MCF 10A (cell line): ENCODE results near the gene PNPLA2. TPM values are rescaled to one million over a fixed set of nuclear protein-coding genes. Genes with fewer than 3 reads are reported as not detected.

ENCODE experiments used
- BruUV-seq: library from RNA; stranded (reverse); fragments of 400-500 nt; replicated peaks from 2 replicates; lab custom pipeline; 2021; lab: Mats Ljungman, UMichigan
- CTCF ChIA-PET: fragments of 300-600 bp; sonication (Branson Sonifier 250); formaldehyde crosslinking; extraction: SDS; loops from one replicate; lab custom pipeline; 2021; ENCODE audit warnings: antibody characterized with exemption, inconsistent platforms; lab: Yijun Ruan, JAX
- POLR2A ChIA-PET: fragments of 300-600, 350-650 bp; sonication (Branson Sonifier 250); formaldehyde crosslinking; extraction: SDS; loops from one replicate; lab custom pipeline; 2020; ENCODE audit warnings: antibody characterized with exemption, inconsistent platforms; lab: Yijun Ruan, JAX
- DNase-seq: peaks from one replicate; pipeline ENCODE4 v3.0.0-alpha.2; 2018; ENCODE audit not compliant: unreplicated experiment
- H3K27ac Mint-ChIP-seq: one replicate; pipeline ENCODE4 v1.8.0; 2022; ENCODE audit warnings: mild to moderate bottlenecking, low read depth, mixed read lengths; ENCODE audit not compliant: unreplicated experiment
- H3K27me3 Mint-ChIP-seq: one replicate; pipeline ENCODE4 v1.8.0; 2022; ENCODE audit warnings: mixed read lengths; ENCODE audit not compliant: insufficient read depth, unreplicated experiment
- H3K36me3 Mint-ChIP-seq: one replicate; pipeline ENCODE4 v1.8.0; 2022; ENCODE audit warnings: mild to moderate bottlenecking, moderate library complexity, mixed read lengths; ENCODE audit not compliant: insufficient read depth, unreplicated experiment
- H3K4me1 Mint-ChIP-seq: one replicate; pipeline ENCODE4 v1.8.0; 2022; ENCODE audit warnings: mixed read lengths; ENCODE audit not compliant: insufficient read depth, unreplicated experiment
- H3K4me3 Mint-ChIP-seq: one replicate; pipeline ENCODE4 v1.8.0; 2022; ENCODE audit warnings: mild to moderate bottlenecking, moderate library complexity, mixed read lengths; ENCODE audit not compliant: unreplicated experiment
- H3K9me3 Mint-ChIP-seq: one replicate; pipeline ENCODE4 v1.8.0; 2022; ENCODE audit warnings: mixed read lengths; ENCODE audit not compliant: unreplicated experiment
- intact Hi-C: fragments of 100-400 bp; cut with micrococcal nuclease; formaldehyde crosslinking; loops from 2 replicates; pipeline ENCODE4 v1.14.1; 2022
- total RNA-seq: library from RNA; stranded (reverse); gene quantifications from 2 replicates; pipeline ENCODE4 v1.2.3, GENCODE V29; 2022
- TF ChIP-seq, protein P1 (sequence below): fragments of 200-600 bp; IDR thresholded peaks from one replicate; pipeline ENCODE4 v1.8.0; 2022; ENCODE audit warnings: antibody characterized with exemption, mild to moderate bottlenecking; ENCODE audit not compliant: unreplicated experiment

PNPLA2 gene
- total RNA-seq, 1 experiment from 2014 or later: 112 TPM

GRCh38 chr11:865462-866430, 47.0 kb downstream of the PNPLA2 start:
- CTCF ChIA-PET: no interaction called here
- peaks cover 78% of the 10 kb centered on the region for H3K36me3 Mint-ChIP-seq
- H3K4me1 Mint-ChIP-seq: no peaks in the 10 kb centered on the region
- no peaks in the 10 kb centered on the region for H3K27me3 Mint-ChIP-seq
- H3K9me3 Mint-ChIP-seq: no peaks in the 10 kb centered on the region
- TF ChIP-seq, protein P1, sequence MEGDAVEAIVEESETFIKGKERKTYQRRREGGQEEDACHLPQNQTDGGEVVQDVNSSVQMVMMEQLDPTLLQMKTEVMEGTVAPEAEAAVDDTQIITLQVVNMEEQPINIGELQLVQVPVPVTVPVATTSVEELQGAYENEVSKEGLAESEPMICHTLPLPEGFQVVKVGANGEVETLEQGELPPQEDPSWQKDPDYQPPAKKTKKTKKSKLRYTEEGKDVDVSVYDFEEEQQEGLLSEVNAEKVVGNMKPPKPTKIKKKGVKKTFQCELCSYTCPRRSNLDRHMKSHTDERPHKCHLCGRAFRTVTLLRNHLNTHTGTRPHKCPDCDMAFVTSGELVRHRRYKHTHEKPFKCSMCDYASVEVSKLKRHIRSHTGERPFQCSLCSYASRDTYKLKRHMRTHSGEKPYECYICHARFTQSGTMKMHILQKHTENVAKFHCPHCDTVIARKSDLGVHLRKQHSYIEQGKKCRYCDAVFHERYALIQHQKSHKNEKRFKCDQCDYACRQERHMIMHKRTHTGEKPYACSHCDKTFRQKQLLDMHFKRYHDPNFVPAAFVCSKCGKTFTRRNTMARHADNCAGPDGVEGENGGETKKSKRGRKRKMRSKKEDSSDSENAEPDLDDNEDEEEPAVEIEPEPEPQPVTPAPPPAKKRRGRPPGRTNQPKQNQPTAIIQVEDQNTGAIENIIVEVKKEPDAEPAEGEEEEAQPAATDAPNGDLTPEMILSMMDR: no peak
- intact Hi-C loops: no loop called here
- DNase-seq: no peak
- POLR2A ChIA-PET: interaction anchor here (3.4 kb wide), 1 partner anchor 19 kb away, joined by 14 read pairs; no protein-coding TSS in a partner anchor
- H3K27ac Mint-ChIP-seq: no peak overlapping the region
- BruUV-seq: no TSS peak
- no peak overlapping the region for H3K4me3 Mint-ChIP-seq

GRCh38 chr11:866481-866880, 47.8 kb downstream of the PNPLA2 start:
- POLR2A ChIA-PET: interaction anchor here (3.4 kb wide), 1 partner anchor 19 kb away, joined by 14 read pairs; no protein-coding TSS in a partner anchor
- no peak overlapping the region for H3K4me3 Mint-ChIP-seq
- H3K27me3 Mint-ChIP-seq: no peaks in the 10 kb centered on the region
- CTCF ChIA-PET: no interaction called here
- H3K9me3 Mint-ChIP-seq: no peaks in the 10 kb centered on the region
- no peaks in the 10 kb centered on the region for H3K4me1 Mint-ChIP-seq
- TF ChIP-seq, protein P1: no peak
- H3K27ac Mint-ChIP-seq: no peak overlapping the region
- DNase-seq: no peak
- BruUV-seq: no TSS peak
- intact Hi-C loops: no loop called here
- H3K36me3 Mint-ChIP-seq: peaks cover 75% of the 10 kb centered on the region

GRCh38 chr11:867856-868358, 49.2 kb downstream of the PNPLA2 start:
- Mint-ChIP-seq H3K9me3 (no peaks in the 10 kb centered on the region), H3K4me3 (no peak overlapping the region), H3K27me3 (no peaks in the 10 kb centered on the region), H3K4me1 (no peaks in the 10 kb centered on the region), H3K27ac (no peak overlapping the region), H3K36me3 (peaks cover 63% of the 10 kb centered on the region)
- no TSS peak for BruUV-seq
- TF ChIP-seq, protein P1: no peak
- ChIA-PET CTCF (no interaction called here), POLR2A (interaction anchor here (0.6 to 3.4 kb wide), 6 partner anchors 8 to 183 kb away, joined by 3 to 14 read pairs (median 4); partner anchors contain the start of gene TSPAN4)
- intact Hi-C loops: no loop called here
- no peak for DNase-seq

- ChIA-PET CTCF (interaction anchor here (2.8 kb wide), 1 partner anchor 183 kb away, joined by 12 read pairs; no protein-coding TSS in a partner anchor), POLR2A (interaction anchor here (0.6 to 3.4 kb wide), 4 partner anchors 8 to 72 kb away, joined by 3 to 14 read pairs (median 4); partner anchors contain the start of gene TSPAN4)
- intact Hi-C loops: no loop called here
- no peaks in the 10 kb centered on the region for H3K9me3 Mint-ChIP-seq
- H3K36me3 Mint-ChIP-seq: peaks cover 59% of the 10 kb centered on the region
- no peak overlapping the region for H3K27ac Mint-ChIP-seq
- no peaks in the 10 kb centered on the region for H3K27me3 Mint-ChIP-seq
- H3K4me1 Mint-ChIP-seq: no peaks in the 10 kb centered on the region
- H3K4me3 Mint-ChIP-seq: no peak overlapping the region
- no peak for DNase-seq
- BruUV-seq: no TSS peak
- TF ChIP-seq, protein P1: no peak
These were observed 49.7 kb downstream of the PNPLA2 start for GRCh38 chr11:868394-868793.
